Vagina (tissue), 2 donors: ENCODE data around the gene SMTNL2.

Source experiments
- POLR2A ChIP-seq, 2 donors: fragments of 450-650 bp; IDR thresholded peaks; one replicate each; pipeline ENCODE4 v1.6.1; 2017; ENCODE audit warnings: antibody characterized with exemption in 2 of 2, mild to moderate bottlenecking in 2 of 2, moderate library complexity in 2 of 2
- POLR2AphosphoS5 ChIP-seq, 2 donors: sonication (generic); formaldehyde crosslinking; IDR thresholded peaks; one replicate each; pipeline ENCODE4 v1.9.0; 2017; ENCODE audit warnings: antibody characterized with exemption in 2 of 2, mild to moderate bottlenecking in 2 of 2, low read depth in 1 of 2; ENCODE audit not compliant: insufficient read depth in 1 of 2
- TF ChIP-seq, protein P1 (sequence below), 3 experiments: fragments of 450-650 bp in 2 of 3; fragments of 200-600 bp in 1 of 3; sonication (generic) in 1 of 3; IDR thresholded peaks; one replicate each; pipeline ENCODE4 v1.5.1; 2017 to 2019; ENCODE audit warnings: antibody characterized with exemption in 3 of 3, mild to moderate bottlenecking in 2 of 3, moderate library complexity in 2 of 3

DNA sequence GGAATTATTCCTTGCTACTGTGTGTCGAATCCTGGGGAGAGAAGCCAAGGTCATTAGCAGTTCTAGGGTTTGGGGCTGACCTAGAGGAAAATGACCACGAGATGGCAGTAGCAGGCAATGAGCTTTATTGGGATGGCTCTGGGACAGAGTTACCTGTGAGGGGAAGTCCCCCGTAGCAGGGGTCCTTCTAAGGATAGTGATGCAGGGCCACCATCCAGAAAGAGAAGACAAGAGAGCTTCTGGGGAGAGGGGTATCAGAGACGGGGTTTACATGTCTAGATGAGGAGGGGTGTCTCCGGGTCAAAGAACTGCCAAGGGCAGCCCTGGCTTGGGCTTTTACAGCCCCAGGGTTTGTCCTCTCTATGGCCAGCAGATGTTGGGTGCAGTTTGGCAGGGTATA is 17.5 kb upstream of the SMTNL2 start:
- TF ChIP-seq POLR2A (IDR thresholded peaks at IDR 0.05) (no peak), POLR2AphosphoS5 (IDR thresholded peaks at IDR 0.05; ENCODE audit: insufficient read depth in 1 of 2, low read depth in 1 of 2) (no peak)
- TF ChIP-seq, protein P1, sequence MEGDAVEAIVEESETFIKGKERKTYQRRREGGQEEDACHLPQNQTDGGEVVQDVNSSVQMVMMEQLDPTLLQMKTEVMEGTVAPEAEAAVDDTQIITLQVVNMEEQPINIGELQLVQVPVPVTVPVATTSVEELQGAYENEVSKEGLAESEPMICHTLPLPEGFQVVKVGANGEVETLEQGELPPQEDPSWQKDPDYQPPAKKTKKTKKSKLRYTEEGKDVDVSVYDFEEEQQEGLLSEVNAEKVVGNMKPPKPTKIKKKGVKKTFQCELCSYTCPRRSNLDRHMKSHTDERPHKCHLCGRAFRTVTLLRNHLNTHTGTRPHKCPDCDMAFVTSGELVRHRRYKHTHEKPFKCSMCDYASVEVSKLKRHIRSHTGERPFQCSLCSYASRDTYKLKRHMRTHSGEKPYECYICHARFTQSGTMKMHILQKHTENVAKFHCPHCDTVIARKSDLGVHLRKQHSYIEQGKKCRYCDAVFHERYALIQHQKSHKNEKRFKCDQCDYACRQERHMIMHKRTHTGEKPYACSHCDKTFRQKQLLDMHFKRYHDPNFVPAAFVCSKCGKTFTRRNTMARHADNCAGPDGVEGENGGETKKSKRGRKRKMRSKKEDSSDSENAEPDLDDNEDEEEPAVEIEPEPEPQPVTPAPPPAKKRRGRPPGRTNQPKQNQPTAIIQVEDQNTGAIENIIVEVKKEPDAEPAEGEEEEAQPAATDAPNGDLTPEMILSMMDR (IDR thresholded peaks at IDR 0.05): peak; percentile 12 to 67 (median 60)
